ENCODE measurements around the gene MYO7A. TPM values are rescaled to one million over a fixed set of nuclear protein-coding genes. Genes with fewer than 3 reads are reported as not detected.

MYO7A gene
- total RNA-seq, 4 donors from 2014 or later: 0.15 to 4.0 (median 1.2) TPM

DNA sequence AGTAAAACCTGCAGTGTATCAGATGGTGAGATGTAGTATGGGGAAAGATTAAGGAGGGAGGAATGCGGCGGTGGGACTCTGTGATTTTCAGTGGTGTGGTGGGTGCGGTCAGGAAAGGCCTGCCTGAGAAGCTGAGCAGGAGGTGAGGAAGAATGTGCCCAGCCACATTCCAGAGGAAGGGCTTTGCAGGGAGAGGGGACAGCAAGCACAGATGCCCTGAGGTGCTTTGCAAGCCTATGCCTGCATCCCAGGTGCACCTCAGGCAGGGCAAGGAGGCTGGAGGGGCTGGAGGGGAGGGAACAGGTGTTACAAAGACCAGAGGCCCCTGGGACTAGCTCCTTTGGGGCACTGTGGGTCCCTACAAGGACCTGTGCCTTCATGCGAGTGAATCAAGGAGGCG is 42.1 kb downstream of the MYO7A start:
- TF ChIP-seq POLR2A (IDR thresholded peaks at IDR 0.05): no peak
- TF ChIP-seq, protein P1, sequence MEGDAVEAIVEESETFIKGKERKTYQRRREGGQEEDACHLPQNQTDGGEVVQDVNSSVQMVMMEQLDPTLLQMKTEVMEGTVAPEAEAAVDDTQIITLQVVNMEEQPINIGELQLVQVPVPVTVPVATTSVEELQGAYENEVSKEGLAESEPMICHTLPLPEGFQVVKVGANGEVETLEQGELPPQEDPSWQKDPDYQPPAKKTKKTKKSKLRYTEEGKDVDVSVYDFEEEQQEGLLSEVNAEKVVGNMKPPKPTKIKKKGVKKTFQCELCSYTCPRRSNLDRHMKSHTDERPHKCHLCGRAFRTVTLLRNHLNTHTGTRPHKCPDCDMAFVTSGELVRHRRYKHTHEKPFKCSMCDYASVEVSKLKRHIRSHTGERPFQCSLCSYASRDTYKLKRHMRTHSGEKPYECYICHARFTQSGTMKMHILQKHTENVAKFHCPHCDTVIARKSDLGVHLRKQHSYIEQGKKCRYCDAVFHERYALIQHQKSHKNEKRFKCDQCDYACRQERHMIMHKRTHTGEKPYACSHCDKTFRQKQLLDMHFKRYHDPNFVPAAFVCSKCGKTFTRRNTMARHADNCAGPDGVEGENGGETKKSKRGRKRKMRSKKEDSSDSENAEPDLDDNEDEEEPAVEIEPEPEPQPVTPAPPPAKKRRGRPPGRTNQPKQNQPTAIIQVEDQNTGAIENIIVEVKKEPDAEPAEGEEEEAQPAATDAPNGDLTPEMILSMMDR (IDR thresholded peaks at IDR 0.05): no peak
- H3K27me3 ChIP-seq: no peaks in the 10 kb centered on the region
- 86 to 93% methylated on average over 5 of the region's 5 CpGs for WGBS, 2 donors
- no peak overlapping the region for H3K27ac ChIP-seq
- intact Hi-C loops (cut with DNase I): no loop called here
- H3K36me3 ChIP-seq: no peaks in the 10 kb centered on the region
- no peak overlapping the region for H3K4me3 ChIP-seq
- no peak for DNase-seq
- H3K9me3 ChIP-seq: no peaks in the 10 kb centered on the region
- peaks cover 0 to 13% (median 0%) of the 10 kb centered on the region in 3 donors for H3K4me1 ChIP-seq

DNA sequence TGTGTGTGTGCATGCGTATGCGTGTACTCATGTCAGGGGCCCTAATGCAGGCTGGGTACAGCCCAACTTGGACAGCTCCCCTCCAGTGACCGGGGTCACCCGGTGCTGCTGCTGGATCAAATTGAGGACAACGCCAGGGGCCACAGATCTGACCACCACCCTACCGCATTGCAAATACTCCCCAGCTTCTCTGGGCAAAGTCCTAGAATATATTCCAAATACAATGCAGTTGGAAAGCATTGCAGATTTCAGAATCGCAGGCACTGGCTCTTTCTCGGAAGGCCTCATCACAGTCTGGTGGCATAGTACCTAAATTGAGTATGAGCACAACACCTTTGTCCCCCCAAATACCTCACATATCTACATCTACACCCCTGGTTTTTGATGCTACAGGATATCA is 43.2 kb downstream of the MYO7A start:
- TF ChIP-seq POLR2A (IDR thresholded peaks at IDR 0.05): no peak
- TF ChIP-seq, protein P1 (IDR thresholded peaks at IDR 0.05): no peak
- Histone ChIP-seq H3K27me3 (no peaks in the 10 kb centered on the region), H3K27ac (no peak overlapping the region), H3K9me3 (no peaks in the 10 kb centered on the region), H3K4me1 (peaks cover 0 to 13% (median 0%) of the 10 kb centered on the region in 3 donors), H3K4me3 (no peak overlapping the region), H3K36me3 (no peaks in the 10 kb centered on the region)
- 85 to 86% methylated on average over 4 to 7 of the region's 8 CpGs for WGBS, 2 donors
- intact Hi-C loops (cut with DNase I): no loop called here
- DNase-seq: no peak

DNA sequence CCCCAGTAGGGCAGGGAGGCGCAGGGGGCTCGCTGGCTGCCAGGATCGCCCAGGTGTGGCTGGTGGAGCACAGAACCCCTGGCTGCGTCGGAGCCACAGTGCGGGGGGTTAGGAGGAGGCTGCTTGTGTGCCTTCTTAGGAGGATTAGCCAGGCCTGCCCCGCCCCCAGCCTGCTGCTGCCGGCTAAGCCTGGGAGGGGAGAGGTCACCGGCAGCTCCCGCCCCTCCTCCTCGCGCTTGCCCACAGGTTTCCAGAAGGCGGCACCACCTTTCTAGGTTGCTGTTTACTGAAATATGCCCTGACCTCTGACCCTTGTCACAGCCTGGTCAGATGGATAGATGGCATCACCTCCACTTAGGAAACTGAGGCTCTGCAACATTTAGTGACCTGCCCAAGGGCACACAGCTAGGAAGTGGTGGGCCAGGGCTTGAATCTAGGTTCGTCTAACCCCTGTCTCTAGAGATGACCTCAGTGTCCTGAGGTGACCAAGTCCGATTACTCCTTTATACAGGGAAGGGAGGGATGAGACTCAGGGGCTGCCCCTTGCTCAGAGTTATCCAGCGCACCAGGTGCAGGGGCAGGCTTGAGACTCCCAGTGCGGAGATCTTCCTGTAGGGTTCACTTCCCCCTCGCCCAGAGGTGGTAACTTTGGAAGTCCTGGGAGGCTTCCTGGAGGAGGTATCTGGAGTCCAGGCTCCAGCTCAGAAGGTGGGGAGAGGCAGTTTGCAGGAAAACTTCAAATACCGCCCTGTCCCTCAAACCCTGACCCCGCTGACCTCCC is 44.0 kb downstream of the MYO7A start:
- H3K27ac ChIP-seq: no peak overlapping the region
- intact Hi-C loops (cut with DNase I): no loop called here
- TF ChIP-seq, protein P1 (IDR thresholded peaks at IDR 0.05): no peak
- TF ChIP-seq POLR2A (IDR thresholded peaks at IDR 0.05): no peak
- no peaks in the 10 kb centered on the region for H3K9me3 ChIP-seq
- DNase-seq: no peak
- H3K4me3 ChIP-seq: no peak overlapping the region
- 66 to 84% methylated on average over 7 to 9 of the region's 20 CpGs for WGBS, 2 donors
- H3K27me3 ChIP-seq: no peaks in the 10 kb centered on the region
- peaks cover 0 to 13% (median 0%) of the 10 kb centered on the region in 3 donors for H3K4me1 ChIP-seq
- H3K36me3 ChIP-seq: no peaks in the 10 kb centered on the region

DNA sequence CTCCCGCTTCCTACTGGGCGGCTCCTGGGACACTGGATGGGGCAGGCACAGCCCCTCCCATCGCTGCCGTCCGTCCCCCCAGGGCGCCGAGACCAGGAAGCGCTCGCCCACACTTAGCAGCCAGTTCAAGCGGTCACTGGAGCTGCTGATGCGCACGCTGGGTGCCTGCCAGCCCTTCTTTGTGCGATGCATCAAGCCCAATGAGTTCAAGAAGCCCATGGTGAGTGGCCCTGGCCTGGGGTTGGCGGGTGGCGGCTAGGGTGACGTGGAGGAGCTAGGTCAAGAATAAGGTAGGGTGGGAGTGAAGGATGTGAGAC is 44.6 kb downstream of the MYO7A start:
- Histone ChIP-seq H3K36me3 (no peaks in the 10 kb centered on the region), H3K9me3 (no peaks in the 10 kb centered on the region), H3K27me3 (no peaks in the 10 kb centered on the region), H3K4me1 (peaks cover 0 to 13% (median 0%) of the 10 kb centered on the region in 3 donors), H3K27ac (no peak overlapping the region), H3K4me3 (no peak overlapping the region)
- WGBS, 2 donors: 67 to 80% methylated on average over 1 to 5 of the region's 16 CpGs
- intact Hi-C loops (cut with DNase I): no loop called here
- DNase-seq: no peak
- TF ChIP-seq, protein P1 (IDR thresholded peaks at IDR 0.05): no peak
- no peak for TF ChIP-seq POLR2A (IDR thresholded peaks at IDR 0.05)

DNA sequence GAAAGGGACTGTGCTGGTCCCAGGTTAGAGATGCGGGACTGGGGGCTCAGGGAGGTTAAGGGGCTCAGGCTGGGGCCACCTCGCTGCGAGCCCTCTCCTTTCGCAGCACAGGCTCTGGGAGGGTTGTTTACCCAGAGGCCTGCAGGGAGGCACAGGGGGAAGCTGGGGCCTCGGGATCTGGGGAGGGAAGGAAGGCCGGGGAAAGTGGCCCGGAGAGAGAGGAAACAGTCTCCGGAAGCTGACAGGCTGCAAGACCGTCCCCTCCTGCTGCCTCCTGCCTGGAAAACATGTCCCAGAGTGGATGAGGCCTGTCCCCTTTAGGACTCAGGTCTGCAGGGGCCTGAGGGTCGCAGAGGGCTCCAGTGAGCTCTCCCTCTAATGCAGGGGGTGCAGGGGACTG is 45.4 kb downstream of the MYO7A start:
- no peak for DNase-seq
- intact Hi-C loops (cut with DNase I): no loop called here
- TF ChIP-seq POLR2A (IDR thresholded peaks at IDR 0.05): no peak
- TF ChIP-seq, protein P1 (IDR thresholded peaks at IDR 0.05): no peak
- WGBS, 2 donors: 86% methylated on average over 4 of the region's 10 CpGs; no CpG with 5 or more reads in 1 of the 2 donors
- Histone ChIP-seq H3K9me3 (no peaks in the 10 kb centered on the region), H3K27me3 (no peaks in the 10 kb centered on the region), H3K4me1 (peaks cover 0 to 13% (median 0%) of the 10 kb centered on the region in 3 donors), H3K27ac (no peak overlapping the region), H3K4me3 (no peak overlapping the region), H3K36me3 (no peaks in the 10 kb centered on the region)
